Epithelial cell of esophagus (primary cell): ENCODE results near the gene PCBD1.
A peak's percentile ranks its signal among the peaks of the same experiment; 100 is the strongest.

ENCODE experiments used
- DNase-seq: peaks from one replicate; pipeline ENCODE4 v3.0.0; 2010; ENCODE audit warnings: low read depth
- H3K4me3 ChIP-seq: 2 replicates; pipeline ENCODE4 v1.5.1; 2011; ENCODE audit warnings: mild to moderate bottlenecking, low read length, control low read depth
- CTCF ChIP-seq: IDR thresholded peaks from 2 replicates; pipeline ENCODE4 v1.5.1; 2011; ENCODE audit warnings: low read depth, mild to moderate bottlenecking, low read length, control low read depth, inconsistent platforms; ENCODE audit not compliant: insufficient read depth; ENCODE audit errors: missing control alignments

PCBD1 gene

GRCh38 chr10:70884741-70885140 lies 3.6 kb downstream of the PCBD1 start:
- DNase-seq: no peak
- H3K4me3 ChIP-seq: no peak overlapping the region
- TF ChIP-seq CTCF: no peak

- TF ChIP-seq CTCF: peak; percentile 93
- H3K4me3 ChIP-seq: no peak overlapping the region
- DNase-seq: peak; percentile 86
These were observed 8.3 kb downstream of the PCBD1 start for GRCh38 chr10:70880077-70880534.

GRCh38 chr10:70879207-70879606 lies 9.2 kb downstream of the PCBD1 start:
- no peak for DNase-seq
- TF ChIP-seq CTCF: no peak
- no peak overlapping the region for H3K4me3 ChIP-seq

GRCh38 chr10:70874061-70874460 lies 14.3 kb downstream of the PCBD1 start:
- no peak overlapping the region for H3K4me3 ChIP-seq
- DNase-seq: no peak
- TF ChIP-seq CTCF: no peak

- DNase-seq: no peak
- no peak overlapping the region for H3K4me3 ChIP-seq
- no peak for TF ChIP-seq CTCF
These were observed 16.1 kb downstream of the PCBD1 start for GRCh38 chr10:70872291-70872690.

- DNase-seq: peak; percentile 26
These were observed 21.9 kb downstream of the PCBD1 start for GRCh38 chr10:70866424-70866823.

More at GRCh38 chr10:70866424-70866823, 21.9 kb downstream of the PCBD1 start:
- H3K4me3 ChIP-seq: no peak overlapping the region
- TF ChIP-seq CTCF: no peak
